ENCODE data around the gene TMIE. TPM values are rescaled to one million over a fixed set of nuclear protein-coding genes. Genes with fewer than 3 reads are reported as not detected.

TMIE gene
- total and polyA plus RNA-seq, 2 of the 13 experiments (the other 11 are each of a cell fraction or from before 2014, with no cell fraction given) = not detected

DNA sequence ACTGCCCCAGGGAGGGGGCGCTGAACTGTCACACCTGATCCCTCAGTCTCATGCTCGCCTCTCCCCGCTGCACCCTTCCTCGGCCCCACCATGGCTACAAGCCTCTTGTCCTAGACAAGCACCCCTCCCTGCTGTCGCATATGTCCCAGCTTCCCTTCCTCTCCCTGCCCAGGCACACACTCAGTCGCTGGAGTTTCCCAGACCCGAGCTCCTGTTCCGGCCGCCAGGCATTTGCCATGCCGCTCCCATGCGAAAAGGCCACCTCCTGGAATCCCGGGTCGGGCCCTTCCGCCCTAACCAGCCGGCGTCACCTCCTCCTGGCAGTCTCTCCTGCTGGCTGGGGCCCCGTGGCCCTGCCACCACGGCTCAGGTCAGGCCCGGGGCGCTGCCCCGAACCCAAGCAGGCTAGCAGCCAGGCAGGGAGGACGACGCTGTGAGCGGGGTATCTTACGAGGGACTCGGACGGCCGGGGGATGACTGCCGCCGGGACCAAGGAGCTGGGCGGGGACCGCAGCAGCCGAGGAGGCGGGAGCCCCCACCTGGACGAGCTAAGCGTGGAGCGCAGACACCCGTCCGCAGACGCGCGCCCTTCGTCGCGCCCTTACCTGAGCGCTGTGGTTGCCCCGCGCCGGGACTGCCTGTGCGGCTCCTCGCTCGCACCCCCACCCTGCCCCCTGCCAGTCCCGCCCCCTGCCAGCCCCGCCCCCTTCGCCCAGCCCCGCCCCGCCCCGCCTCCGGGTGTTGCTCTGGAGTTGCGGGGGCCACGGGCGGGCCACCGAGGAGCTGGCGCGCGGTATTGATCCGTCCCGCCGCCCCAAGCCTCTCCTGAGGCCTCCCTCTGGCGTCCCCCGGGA, 7.9 kb upstream of the TMIE start, which contains the start of gene ALS2CL:
ALS2CL (minus strand) TSS at position 642 of the 854 bp plus-strand sequence. CDS start 4,239 bp downstream, outside the sequence.
- ChIA-PET CTCF (ENCODE audit: low intra/inter-chr PET ratio, low total read pairs) (no interaction called here), POLR2A (no interaction called here)
- no peak for TF ChIP-seq TSC22D2 (CRISPR knock-in tag; IDR thresholded peaks at IDR 0.05; ENCODE audit: borderline replicate concordance)
- no peak for TF ChIP-seq SAP130 (CRISPR knock-in tag; IDR thresholded peaks at IDR 0.05; ENCODE audit: low read depth)
- TF ChIP-seq SMAD9 (CRISPR knock-in tag; IDR thresholded peaks at IDR 0.05) = no peak
- no peak for TF ChIP-seq POLR2G (IDR thresholded peaks at IDR 0.05; ENCODE audit: low read depth, low read length)
- no peak for TF ChIP-seq GZF1 (CRISPR knock-in tag; IDR thresholded peaks at IDR 0.05)
- intact Hi-C loops (cut with micrococcal nuclease; ENCODE audit: unreplicated experiment) (no loop called here), in situ Hi-C loops (cut with HindIII; ENCODE audit: extremely low pct_ligation_motif_present, low pct_unique_long_range_greater_than_20kb) (no loop called here)
- peaks cover 0 to 14% of the 10 kb centered on the region in 2 experiments; a peak in 2 of 5 replicates for H3K27me3 ChIP-seq (ENCODE audit: control insufficient read depth in 1 of 2, insufficient read depth in 2 of 2, low read length in 2 of 2)
- no peak within 1 kb of the TSS for H2AFZ ChIP-seq (ENCODE audit: low read length)
- H3K36me3 ChIP-seq (replicated peaks in 1 of 2; ENCODE audit: control insufficient read depth in 1 of 2, insufficient read depth in 2 of 2, low read length in 2 of 2) = no peaks in the 10 kb centered on the region
- WGBS (ENCODE audit: low lambda C conversion rate) = 66% methylated on average over 32 of the region's 71 CpGs
- no peaks in the 10 kb centered on the region for H3K79me2 ChIP-seq (ENCODE audit: insufficient read depth, low read length)
- H3K9ac ChIP-seq (ENCODE audit: insufficient read depth, low read depth, low read length) = no peak within 1 kb of the TSS
- no peak within 1 kb of the TSS for H3K4me2 ChIP-seq (ENCODE audit: low read depth, low read length)
- H3K4me3 ChIP-seq (replicated peaks in 1 of 3; ENCODE audit: insufficient read depth in 1 of 3, low read depth in 2 of 3, low read length in 3 of 3) = no peak within 1 kb of the TSS
- FAIRE-seq (no peak), DNase-seq (ENCODE audit: low spot score) (no peak), ATAC-seq (no peak)
- BruUV-seq (replicated peaks) = no TSS peak
- H4K20me1 ChIP-seq (ENCODE audit: insufficient read depth, low read length) = no peaks in the 10 kb centered on the region
- no peak within 1 kb of the TSS for H3K27ac ChIP-seq (ENCODE audit: extremely low read length, insufficient read depth, low read length)
- H3K4me1 ChIP-seq (ENCODE audit: insufficient read depth, low read length) = no peaks in the 10 kb centered on the region
- H3K9me3 ChIP-seq (ENCODE audit: low read length) = no peaks in the 10 kb centered on the region

DNA sequence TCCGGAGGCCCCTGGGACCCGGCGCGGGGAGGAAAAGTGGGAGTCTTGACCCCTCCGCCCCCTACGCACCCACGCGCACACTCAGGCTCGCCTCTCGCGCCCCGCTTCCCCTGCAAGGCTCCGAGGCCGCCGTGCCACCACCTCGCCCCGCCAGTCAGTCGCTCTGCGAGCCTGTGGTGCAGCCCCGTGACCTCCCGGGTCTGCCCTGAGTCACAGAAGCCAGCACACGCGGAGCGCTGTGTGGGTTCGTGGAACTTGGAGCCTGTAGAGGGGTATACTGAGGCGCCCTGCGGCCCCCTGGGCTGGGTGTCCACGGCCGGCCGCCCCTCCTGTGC, 7.3 kb upstream of the TMIE start:
- no peak for DNase-seq (ENCODE audit: low spot score)
- ATAC-seq = no peak
- intact Hi-C loops (cut with micrococcal nuclease; ENCODE audit: unreplicated experiment) (no loop called here), in situ Hi-C loops (cut with HindIII; ENCODE audit: extremely low pct_ligation_motif_present, low pct_unique_long_range_greater_than_20kb) (no loop called here)
- H4K20me1 ChIP-seq (ENCODE audit: insufficient read depth, low read length) = no peaks in the 10 kb centered on the region
- H3K4me3 ChIP-seq (replicated peaks in 1 of 3; ENCODE audit: insufficient read depth in 1 of 3, low read depth in 2 of 3, low read length in 3 of 3) = no peak overlapping the region
- no TSS peak for BruUV-seq (replicated peaks)
- WGBS (ENCODE audit: low lambda C conversion rate) = 79% methylated on average over 26 of the region's 30 CpGs
- no peaks in the 10 kb centered on the region for H3K4me1 ChIP-seq (ENCODE audit: insufficient read depth, low read length)
- FAIRE-seq = no peak
- H3K9ac ChIP-seq (ENCODE audit: insufficient read depth, low read depth, low read length) = no peak overlapping the region
- no peaks in the 10 kb centered on the region for H3K9me3 ChIP-seq (ENCODE audit: low read length)
- H3K36me3 ChIP-seq (replicated peaks in 1 of 2; ENCODE audit: control insufficient read depth in 1 of 2, insufficient read depth in 2 of 2, low read length in 2 of 2) = no peaks in the 10 kb centered on the region
- H3K79me2 ChIP-seq (ENCODE audit: insufficient read depth, low read length) = no peaks in the 10 kb centered on the region
- H3K27ac ChIP-seq (ENCODE audit: extremely low read length, insufficient read depth, low read length) = no peak overlapping the region
- H3K4me2 ChIP-seq (ENCODE audit: low read depth, low read length) = no peak overlapping the region
- no peak overlapping the region for H2AFZ ChIP-seq (ENCODE audit: low read length)
- H3K27me3 ChIP-seq (ENCODE audit: control insufficient read depth in 1 of 2, insufficient read depth in 2 of 2, low read length in 2 of 2) = peaks cover 0 to 10% of the 10 kb centered on the region in 2 experiments; a peak in 2 of 5 replicates
- POLR2A ChIA-PET = no interaction called here
- CTCF ChIA-PET (ENCODE audit: low intra/inter-chr PET ratio, low total read pairs) = no interaction called here
- TF ChIP-seq ZKSCAN8 (CRISPR knock-in tag; IDR thresholded peaks at IDR 0.05; ENCODE audit: borderline replicate concordance) = no peak
- TF ChIP-seq, protein P1, sequence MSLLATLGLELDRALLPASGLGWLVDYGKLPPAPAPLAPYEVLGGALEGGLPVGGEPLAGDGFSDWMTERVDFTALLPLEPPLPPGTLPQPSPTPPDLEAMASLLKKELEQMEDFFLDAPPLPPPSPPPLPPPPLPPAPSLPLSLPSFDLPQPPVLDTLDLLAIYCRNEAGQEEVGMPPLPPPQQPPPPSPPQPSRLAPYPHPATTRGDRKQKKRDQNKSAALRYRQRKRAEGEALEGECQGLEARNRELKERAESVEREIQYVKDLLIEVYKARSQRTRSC (CRISPR knock-in tag; IDR thresholded peaks at IDR 0.05; ENCODE audit: low read depth) = no peak
- no peak for TF ChIP-seq EEA1 (CRISPR knock-in tag; IDR thresholded peaks at IDR 0.05; ENCODE audit: borderline replicate concordance)
- TF ChIP-seq, protein P2, sequence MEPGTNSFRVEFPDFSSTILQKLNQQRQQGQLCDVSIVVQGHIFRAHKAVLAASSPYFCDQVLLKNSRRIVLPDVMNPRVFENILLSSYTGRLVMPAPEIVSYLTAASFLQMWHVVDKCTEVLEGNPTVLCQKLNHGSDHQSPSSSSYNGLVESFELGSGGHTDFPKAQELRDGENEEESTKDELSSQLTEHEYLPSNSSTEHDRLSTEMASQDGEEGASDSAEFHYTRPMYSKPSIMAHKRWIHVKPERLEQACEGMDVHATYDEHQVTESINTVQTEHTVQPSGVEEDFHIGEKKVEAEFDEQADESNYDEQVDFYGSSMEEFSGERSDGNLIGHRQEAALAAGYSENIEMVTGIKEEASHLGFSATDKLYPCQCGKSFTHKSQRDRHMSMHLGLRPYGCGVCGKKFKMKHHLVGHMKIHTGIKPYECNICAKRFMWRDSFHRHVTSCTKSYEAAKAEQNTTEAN (CRISPR knock-in tag; conservative IDR thresholded peaks at IDR 0.05) = no peak
- TF ChIP-seq, protein P3, sequence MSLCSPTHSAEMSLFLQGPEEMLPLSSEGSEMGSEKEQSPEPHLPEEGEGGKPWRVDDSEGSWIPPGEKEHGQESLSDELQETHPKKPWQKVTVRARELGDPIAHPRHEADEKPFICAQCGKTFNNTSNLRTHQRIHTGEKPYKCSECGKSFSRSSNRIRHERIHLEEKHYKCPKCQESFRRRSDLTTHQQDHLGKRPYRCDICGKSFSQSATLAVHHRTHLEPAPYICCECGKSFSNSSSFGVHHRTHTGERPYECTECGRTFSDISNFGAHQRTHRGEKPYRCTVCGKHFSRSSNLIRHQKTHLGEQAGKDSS (CRISPR knock-in tag; IDR thresholded peaks at IDR 0.05; ENCODE audit: borderline replicate concordance, low read depth) = no peak
- no peak for TF ChIP-seq ZFP36L2 (CRISPR knock-in tag; IDR thresholded peaks at IDR 0.05)
- TF ChIP-seq, protein P4, sequence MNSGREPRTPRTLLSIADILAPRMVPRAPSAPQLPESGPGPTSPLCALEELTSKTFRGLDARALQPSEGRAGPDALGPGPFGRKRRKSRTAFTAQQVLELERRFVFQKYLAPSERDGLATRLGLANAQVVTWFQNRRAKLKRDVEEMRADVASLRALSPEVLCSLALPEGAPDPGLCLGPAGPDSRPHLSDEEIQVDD (CRISPR knock-in tag; IDR thresholded peaks at IDR 0.05; ENCODE audit: borderline replicate concordance) = no peak
- no peak for TF ChIP-seq KDM1A (CRISPR knock-in tag; IDR thresholded peaks at IDR 0.05)
- no peak for TF ChIP-seq FOXJ3 (CRISPR knock-in tag; IDR thresholded peaks at IDR 0.05; ENCODE audit: borderline replicate concordance)
- no peak for TF ChIP-seq ZNF746 (CRISPR knock-in tag; IDR thresholded peaks at IDR 0.05)
- no peak for TF ChIP-seq ZFP37 (CRISPR knock-in tag; IDR thresholded peaks at IDR 0.05; ENCODE audit: borderline replicate concordance)
